Esophagus muscularis mucosa (tissue), 4 donors: ENCODE results near the gene KLHL29.

Experiments
- EP300 ChIP-seq: sonication (generic); formaldehyde crosslinking; IDR thresholded peaks from one replicate; pipeline ENCODE4 v1.6.1; 2017; ENCODE audit warnings: antibody characterized with exemption
- POLR2A ChIP-seq: fragments of 450-650 bp; IDR thresholded peaks from one replicate; pipeline ENCODE4 v1.6.1; 2017; ENCODE audit warnings: antibody characterized with exemption, moderate library complexity, mild to moderate bottlenecking, low read depth
- POLR2AphosphoS5 ChIP-seq, 2 donors: sonication (generic); formaldehyde crosslinking; IDR thresholded peaks; one replicate each; pipeline ENCODE4 v1.6.1; 2017; ENCODE audit warnings: antibody characterized with exemption in 2 of 2
- TF ChIP-seq, protein P1 (sequence below), 3 experiments: fragments of 200-600 bp in 2 of 3; fragments of 450-650 bp in 1 of 3; sonication (generic) in 2 of 3; IDR thresholded peaks; one replicate each; pipeline ENCODE4 v1.5.1; 2017 to 2019; ENCODE audit warnings: antibody characterized with exemption in 3 of 3, mild to moderate bottlenecking in 2 of 3, moderate library complexity in 1 of 3

DNA sequence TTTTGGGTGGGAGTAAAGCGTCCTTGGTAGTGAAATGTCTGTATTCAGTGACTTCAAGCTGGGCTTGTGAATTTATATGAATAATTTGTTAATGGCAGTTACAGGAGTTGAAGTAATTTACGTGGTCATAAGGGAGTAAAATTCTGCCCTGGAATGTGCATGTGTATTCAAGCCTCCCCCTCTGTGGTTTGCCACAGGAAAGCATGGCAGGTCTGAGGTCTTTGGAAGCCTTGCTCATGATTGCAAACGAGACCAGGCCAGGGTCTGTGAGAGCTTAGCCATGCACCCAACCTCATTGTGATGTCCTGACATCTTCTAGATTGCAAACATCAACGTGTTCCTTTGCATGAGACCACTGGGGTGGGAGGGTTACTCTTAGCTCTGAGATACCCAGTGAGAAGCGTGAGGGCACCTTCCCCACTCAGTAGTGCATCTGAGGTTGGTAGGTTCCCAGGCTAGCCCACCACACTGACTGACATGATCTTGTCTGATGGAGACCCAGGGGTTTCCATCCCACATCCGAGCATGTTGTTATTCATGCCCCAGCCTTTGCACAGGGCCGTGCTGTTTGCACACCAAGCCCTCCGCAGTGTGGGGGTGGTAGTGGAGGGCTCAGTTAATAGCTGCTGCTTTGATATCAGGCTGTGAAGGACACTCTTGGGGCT, 216.5 kb downstream of the KLHL29 start:
- TF ChIP-seq, protein P1, sequence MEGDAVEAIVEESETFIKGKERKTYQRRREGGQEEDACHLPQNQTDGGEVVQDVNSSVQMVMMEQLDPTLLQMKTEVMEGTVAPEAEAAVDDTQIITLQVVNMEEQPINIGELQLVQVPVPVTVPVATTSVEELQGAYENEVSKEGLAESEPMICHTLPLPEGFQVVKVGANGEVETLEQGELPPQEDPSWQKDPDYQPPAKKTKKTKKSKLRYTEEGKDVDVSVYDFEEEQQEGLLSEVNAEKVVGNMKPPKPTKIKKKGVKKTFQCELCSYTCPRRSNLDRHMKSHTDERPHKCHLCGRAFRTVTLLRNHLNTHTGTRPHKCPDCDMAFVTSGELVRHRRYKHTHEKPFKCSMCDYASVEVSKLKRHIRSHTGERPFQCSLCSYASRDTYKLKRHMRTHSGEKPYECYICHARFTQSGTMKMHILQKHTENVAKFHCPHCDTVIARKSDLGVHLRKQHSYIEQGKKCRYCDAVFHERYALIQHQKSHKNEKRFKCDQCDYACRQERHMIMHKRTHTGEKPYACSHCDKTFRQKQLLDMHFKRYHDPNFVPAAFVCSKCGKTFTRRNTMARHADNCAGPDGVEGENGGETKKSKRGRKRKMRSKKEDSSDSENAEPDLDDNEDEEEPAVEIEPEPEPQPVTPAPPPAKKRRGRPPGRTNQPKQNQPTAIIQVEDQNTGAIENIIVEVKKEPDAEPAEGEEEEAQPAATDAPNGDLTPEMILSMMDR (IDR thresholded peaks at IDR 0.05): no peak
- TF ChIP-seq POLR2A: no peak
- TF ChIP-seq EP300: no peak
- TF ChIP-seq POLR2AphosphoS5 (IDR thresholded peaks at IDR 0.05): no peak
